Limb (tissue), 2 donors: Measurements from ENCODE around the gene STT3A.
"Not testable (repeated sequence)": the region's sequence is repeated elsewhere in the genome, so short reads cannot be mapped to it uniquely, and the experiment has no call there.

ENCODE experiments used
- DNase-seq, 2 donors: peaks; one replicate each; pipeline ENCODE4 v3.0.0-alpha.2; 2016; ENCODE audit errors: extremely low spot score in 2 of 2

Gene STT3A

DNA sequence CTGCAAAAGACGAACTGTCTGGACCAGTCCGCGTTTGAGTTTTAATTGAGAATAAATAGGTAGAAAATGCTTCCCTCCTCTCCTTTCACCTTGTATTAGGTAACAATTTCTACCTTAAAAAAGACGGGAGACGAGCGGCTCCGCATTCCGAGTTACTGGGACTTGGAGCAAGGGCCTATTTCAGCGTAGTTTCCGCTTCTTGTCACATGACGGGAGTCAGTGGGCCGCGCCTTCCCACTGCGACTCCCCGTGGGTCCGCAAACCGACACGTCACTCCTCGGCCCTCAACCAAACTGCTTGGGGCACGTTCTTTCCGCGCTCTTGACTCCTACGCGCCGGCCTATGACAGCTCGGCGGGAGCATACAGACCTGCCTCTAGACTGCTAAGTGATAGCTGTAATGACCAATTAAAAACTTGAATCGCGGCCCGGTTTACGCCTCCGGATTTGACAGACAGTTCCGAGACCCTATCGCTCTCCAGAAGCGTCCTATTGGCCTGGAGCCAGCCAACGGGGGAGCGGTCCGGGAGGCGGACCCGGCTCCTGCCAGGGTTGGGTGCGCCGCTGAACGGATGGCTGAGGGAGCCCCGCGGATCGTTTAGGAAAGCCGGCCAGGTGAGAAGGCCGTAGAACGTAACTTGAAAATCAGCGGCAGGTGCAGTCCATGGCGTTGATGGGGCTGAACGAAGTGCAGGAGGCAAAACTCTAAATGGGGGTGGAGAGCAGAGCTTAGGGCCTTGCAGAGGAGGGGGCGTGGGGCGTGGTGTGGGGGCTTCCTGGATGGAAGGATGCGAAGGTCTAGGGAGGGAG is at the start of gene STT3A:
STT3A (plus strand) TSS at position 548 of the 809 bp plus-strand sequence. CDS start 3,064 bp downstream, outside the sequence.
- peak; percentile 99 for DNase-seq

DNA sequence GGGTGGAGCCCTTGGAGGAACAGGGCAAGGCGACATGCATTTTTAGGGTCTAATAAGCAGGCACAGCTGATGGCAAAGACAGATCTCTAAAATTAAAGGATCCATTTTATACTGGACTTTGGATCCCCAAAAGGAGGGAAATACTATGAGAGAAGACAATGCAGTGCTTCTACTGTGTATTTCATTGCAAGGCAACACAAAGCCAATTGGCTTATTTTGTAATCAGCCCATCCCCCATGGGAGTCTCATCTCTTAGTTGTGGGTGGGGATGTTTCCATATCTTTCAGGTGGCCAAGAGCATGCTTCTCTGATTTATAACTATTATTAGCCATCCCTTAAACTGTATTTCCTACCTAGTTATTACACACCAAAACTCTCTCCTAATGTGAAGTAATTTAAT is 41.9 kb upstream of the STT3A start:
- DNase-seq, result no peak

DNA sequence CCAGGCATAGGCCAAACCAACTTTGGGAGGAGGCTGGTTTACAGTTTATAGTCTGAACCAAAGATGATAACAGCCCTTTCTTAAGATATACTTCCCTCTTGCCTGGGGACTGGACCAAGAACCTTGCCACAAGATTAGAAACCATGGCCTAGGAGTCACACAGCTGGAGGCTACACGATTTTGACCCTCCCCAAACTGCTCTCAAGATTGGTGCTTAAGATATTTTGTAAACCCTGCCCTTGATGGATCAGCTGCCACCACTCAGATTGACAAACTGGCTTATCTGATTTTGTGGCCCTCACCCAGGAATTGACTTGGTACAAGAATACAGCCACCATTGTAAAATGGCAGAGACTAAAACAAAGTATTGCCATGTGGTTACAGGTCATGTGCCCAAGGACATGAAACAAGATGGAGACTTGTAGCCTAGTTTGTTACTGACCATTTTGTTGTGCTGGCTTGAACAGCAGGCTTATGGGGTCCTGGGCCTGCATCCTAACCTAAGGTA is 40.8 kb upstream of the STT3A start:
- DNase-seq, result no peak

DNA sequence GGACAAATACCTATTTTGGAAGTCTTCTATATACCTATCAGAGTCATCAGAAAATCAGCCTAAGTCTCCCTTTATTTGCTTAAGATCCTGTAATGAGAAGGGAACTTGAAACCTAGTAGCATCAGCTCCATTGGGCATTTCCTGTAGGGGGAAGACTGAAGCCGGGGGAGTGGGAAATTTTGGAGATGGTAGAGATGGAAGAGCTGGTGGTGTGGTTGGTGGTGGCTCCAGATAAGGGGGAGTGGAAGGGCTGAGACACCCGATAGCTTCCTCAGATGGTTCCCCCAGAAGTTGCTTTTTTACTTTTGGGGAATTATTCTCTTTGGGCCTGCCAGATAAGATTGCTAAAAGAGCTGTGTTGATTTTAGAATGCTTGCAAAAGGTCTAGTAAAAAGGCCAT is 39.7 kb upstream of the STT3A start:
- DNase-seq, result no peak

DNA sequence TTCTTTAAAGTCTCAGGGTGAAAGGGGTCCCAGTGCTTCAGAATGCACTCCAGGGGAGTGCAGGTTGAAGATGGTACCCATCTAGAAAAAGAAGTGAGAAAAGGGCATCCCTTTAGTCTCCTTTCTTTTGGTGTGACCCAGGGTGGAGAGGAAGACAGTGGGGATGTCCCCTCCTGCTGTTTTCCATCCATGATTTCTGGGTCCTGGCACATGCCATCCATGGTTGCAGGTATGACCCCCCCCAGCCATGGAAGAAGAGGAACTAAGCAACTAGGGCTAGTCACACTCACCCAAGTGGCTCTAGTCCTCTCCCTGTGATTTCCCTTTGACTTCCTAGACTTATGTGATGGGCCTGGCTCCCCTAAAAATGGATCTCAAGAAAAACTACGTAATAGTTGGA is 39.3 kb upstream of the STT3A start:
- no peak for DNase-seq

DNA sequence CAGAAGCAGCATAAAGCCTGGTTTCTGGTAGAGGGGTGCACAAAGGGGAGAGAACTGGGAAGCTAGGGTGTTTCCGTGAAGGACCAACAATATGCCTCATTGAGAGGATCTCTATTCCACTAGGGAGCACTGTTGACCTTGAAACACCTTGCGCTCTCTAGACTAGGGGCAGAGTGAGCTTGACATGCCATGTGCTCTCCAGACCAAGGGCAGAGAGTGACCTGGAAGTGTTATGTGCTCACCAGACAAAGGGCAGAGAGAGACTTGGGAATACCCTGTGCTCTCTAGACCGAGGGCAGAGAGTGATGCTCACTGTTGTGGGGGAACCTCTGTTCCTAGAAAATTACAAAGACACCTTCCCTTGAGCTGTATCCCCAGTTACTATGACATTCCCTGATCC is 38.6 kb upstream of the STT3A start:
- DNase-seq, result no peak

DNA sequence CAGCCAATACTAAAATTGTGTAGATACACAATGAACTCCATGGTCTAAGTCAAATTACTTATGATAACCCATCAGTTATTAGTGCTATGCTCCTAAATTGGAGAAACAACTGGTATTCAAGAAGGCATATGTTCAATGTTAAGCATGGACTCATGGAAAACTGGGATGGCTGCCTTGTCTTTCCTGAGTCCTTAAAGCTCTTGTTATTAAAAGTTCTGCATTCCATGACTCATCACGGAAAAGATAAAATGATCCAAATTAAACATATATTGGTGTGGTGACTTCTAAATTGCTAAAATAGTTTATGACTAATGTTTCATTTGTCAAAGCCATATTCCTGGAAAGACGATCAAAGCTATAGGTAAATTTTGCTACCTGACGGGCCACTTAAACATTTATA is 32.8 kb upstream of the STT3A start:
- DNase-seq, result no peak

DNA sequence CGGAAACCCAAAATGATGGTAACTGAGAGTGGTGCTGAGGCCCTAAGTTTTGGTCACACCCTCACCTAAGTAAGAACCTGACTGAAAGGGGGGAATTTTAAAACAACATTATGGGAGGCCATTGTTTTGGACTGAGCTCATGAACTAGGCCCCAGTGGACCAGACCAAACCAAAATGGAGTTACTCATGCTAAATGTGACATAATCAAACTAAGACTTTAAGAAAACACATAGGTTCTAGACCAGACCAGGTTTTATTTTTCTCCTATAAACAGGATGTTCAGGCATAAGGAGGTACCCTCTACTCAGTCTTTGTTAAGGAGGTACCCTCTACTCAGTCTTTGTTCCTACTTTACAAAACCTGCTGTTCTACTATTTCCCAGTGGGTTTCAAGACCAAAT is 30.7 kb upstream of the STT3A start:
- no peak for DNase-seq

DNA sequence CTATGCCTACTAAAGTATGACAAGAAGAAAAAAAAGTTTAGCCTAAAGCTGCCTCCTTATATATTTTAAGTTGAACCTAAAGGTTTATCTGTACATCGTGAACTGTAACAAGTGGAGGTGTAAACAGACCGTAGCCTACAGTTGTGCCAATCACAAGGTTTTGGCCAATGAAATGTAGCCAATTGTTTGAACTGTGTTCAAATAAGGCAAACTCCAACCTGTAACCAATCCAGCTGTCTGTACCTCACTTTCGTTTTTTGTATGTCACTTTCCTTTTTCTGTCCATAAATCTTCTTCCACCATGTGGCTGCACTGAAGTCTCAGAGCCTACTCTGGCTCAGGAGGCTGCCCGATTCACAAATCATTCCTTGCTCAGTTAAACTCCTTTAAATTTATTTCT is 30.2 kb upstream of the STT3A start:
- no peak for DNase-seq

DNA sequence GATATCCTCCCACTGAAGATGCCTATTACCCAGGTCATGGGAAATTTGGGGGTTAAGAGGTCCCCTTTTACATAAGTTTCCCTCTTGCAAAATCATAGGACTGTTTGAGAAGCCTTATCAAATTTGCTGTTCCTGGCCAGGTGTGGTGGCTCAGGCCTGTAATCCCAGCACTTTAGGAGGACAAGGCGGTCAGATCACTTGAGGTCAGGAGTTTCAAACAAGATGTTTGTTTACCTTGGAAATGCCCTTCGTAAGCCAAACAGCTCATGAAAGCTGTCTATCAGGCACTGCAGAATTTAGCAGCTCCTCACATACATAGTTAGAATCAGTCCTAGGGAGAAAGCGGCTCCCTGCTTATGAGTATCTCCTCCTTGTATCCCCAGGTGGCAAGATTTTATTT is 28.3 kb upstream of the STT3A start:
- DNase-seq, result no peak

DNA sequence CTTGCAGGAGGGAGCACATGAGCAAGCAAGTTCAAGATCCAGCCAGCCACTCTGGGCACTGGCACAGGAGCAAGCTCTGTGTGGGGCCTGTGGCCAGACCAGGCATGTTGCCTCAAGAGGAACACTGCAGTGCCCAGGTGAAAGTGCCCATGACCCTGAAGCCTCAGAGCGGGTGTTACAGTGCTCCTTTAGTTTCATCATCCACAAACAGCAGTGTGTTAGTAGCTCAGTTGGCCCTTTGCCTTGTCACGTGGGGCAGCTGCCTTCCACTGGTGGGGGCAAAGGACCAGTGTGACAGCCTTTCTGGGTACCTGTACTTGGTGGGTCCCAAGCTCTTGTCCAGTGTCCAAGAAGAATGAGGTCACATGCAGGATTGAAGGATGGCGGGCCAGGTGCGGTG is 26.4 kb upstream of the STT3A start:
- no peak for DNase-seq

DNA sequence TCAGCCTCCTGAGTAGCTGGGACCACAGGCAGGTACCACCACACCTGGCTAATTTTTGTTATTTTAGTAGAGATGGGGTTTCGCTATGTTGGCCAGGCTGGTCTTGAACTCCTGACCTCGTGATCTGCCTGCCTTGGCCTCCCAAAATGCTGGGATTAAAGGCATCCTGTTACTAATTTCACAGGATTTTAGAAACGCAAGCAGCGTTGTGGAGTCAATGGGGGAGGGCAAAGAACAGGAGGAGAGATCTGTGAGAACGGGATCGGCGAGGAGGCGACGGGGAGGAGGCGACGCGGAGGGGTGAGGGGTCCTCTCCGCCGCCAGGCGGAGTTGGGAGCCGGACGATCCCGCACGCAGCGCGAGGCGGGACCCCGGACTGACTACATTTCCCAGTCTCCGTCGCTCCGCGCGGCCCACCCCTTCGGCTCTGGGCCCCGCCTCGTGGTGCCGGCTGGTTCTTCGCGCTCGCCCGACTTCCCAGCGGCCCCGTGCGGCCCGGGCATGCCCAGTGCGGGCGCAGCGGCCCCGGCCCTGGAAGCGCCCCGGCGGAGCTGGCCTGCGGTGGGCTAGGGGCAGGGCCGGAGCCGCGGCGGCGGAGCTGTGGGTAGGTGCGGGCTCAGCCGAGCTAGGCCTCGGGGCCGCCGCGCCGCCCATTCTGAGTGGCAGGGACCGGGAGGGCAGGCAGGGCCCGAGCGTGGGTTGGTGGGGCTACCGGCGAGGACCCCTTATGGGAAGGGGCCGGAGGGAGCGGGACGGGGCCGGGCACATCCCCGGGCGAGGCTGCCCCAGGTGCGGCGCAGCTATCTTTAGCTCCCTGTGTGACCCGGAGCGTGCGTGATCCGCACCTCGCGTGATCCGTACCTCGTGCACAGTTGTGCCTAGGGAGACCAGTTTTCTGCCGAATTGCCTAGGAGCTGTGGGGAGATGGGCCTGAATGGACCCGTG is 23.4 kb upstream of the STT3A start, which contains the start of gene EI24:
EI24 (plus strand) TSS at position 508 of the 945 bp plus-strand sequence. CDS start 3,051 bp downstream, outside the sequence.
- peak; percentile 92 to 94 for DNase-seq

DNA sequence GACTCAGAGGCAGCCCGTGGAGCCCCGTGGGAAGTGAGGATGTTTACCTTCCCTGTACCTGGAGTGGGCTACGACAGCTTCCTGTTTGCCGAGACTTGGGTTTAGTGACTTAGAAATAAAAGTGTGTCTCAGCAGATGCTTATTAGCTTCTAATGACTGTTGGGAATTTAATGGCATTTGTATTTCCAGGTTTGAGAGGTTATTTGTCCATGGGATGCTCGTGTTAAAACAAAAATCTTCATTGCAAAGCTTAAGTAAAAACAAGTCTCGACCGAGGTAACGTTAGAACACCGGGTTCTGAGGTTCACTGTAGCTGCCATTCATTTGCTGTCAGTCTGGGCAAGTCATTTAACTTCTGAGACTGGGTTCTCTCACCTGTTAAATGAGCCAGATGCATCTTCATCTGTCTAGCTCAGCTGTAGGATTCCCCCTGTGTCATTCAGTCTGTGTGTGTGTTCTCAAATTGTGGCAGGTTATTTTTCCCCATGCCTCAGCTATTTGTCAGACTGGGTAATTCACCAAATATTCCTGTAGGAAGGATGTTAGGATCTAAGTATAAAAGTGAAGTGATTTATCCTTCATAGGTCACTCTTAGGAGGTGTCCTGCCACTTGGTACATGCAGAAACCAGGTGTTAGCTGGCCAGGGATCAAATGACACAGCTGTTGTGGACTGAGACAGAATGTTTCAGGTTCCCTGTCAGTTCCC is 22.6 kb upstream of the STT3A start:
- no peak for DNase-seq

DNA sequence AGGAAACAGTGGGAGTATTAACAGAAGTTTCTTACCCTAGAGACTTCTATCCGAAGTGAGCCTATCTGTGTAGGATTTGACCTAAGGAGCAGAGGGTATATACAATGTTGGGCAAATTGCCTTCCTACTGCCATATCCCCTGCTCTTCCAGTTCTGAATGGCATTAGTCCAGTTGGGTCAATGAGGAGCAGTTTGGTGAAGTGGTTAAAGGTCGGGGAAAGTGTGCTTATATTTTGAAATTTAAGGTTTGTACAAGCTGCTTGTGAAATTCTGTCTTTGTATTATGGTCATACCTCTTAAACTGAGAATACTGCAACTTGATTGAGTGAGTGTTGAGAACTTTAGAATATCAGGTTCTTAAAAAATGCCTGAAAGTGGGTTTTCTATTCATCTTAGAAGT is 21.7 kb upstream of the STT3A start:
- no peak for DNase-seq

DNA sequence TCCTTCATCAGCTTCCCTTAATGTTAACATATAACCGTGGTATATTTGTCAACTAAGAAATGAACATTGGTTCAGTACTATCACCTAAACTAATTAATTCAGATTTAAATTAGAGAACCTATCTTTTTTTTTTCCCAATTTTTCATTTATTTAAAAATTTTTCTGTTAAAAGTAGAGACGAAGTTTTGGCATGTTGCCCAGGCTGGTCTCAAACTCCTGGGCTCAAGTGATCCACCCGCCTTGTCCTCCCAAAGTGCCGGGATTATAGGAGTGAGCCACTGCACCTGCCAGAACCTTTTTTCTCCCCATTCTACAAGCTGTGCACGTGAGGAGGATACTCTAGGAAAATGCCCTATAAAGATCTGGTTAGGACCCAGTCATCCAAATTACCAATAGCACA is 19.7 kb upstream of the STT3A start:
- no peak for DNase-seq

DNA sequence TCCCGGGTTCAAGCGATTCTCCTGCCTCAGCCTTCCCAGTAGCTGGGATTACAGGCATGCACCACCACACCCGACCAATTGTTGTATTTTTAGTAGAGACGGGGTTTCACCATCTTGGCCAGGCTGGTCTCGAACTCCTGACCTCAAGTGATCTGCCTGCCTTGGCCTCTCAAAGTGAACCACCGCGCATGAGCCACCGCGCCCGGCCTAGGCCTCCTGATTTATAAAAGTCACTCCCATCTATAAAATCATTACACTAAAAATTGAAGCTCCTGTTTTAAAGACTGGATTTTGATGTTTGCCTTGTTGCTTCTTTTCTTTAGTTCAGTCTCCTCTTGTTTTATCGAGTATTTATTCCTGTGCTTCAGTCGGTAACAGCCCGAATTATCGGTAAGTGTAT is 15.5 kb upstream of the STT3A start:
- not testable (repeated sequence) for DNase-seq

DNA sequence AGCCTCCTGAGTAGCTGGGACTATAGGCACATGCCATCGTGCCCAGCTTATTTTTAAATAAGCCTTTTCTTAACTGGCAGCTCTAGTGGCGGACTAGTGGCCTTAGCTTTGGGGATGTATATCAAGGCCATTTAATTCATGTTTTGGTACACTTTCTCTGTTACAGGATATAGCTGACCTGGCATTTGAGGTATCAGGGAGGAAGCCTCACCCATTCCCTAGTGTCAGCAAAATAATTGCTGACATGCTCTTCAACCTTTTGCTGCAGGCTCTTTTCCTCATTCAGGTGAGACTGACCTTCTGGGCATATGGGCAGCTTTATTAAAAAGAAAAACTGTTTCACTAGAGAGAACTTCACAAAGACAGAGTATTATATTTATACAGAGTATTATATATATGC is 13.9 kb upstream of the STT3A start:
- DNase-seq, result no peak

DNA sequence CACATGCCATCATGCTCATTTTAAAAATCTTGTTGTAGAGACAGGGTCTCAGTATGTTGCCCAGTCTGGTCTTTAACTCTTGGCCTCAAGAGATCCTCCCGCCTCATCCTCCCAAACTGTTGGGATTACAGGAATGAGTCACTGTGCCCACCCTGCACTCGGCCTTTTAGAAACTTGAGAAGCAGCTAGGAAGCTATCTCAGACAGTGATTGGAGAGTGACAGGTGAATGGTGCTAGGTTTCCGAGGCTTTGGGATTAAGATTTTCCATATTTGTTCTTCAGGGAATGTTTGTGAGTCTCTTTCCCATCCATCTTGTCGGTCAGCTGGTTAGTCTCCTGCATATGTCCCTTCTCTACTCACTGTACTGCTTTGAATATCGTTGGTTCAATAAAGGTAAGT is 12.8 kb upstream of the STT3A start:
- DNase-seq, result no peak

DNA sequence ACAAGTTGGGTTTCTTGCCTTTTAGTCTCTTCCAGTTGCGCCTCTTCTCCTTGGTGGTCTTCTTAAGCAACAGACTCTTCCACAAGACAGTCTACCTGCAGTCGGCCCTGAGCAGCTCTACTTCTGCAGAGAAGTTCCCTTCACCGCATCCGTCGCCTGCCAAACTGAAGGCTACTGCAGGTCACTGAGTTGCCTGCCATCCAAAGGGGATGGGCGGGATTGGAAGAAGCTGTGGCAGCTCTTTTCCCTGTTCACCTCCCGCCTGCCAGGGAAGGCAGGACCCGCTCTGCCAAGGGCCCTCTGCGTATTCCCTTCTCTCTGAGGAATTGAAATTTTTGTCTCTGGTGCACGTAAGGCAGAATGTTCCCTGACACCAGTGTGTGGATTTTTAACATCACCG is 9.2 kb upstream of the STT3A start:
- DNase-seq, result no peak

DNA sequence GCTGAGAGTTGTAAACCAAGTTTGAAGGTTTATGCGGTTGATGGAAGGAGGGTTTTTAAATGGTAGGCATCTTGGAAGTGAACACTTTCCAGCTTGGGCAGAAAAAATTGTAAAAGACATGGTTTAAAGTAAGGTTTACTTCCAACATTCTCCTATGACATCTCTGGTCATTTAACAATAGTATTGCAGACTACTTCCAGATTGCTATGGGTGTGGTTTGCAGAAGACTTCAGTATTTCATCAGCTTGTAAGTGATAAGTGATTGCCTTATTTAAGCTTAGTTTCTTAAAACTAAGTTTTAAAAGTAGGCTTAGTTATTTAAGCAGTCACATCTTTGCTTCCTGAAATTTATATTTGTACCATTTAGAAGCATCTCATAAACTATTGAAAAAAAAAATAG is 7.2 kb upstream of the STT3A start:
- DNase-seq, result no peak

DNA sequence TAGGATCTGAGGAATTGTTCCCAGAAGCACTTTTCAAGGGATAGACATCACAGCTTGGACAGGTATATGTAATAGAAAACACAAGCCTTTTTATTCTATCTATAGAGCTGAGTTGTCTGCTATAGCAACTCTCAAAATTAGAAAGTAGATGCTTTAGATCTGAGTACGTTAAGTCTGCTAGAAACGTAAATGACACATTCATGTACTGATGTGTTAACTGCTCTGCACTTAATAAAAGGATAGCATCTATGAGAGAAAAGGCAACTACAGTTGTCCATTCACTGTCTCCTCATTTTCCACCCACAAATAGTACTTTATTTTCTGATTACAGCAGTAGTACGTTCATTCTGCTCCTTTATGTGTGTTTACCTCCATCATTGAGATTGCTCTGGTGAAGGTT is 6.0 kb upstream of the STT3A start:
- no peak for DNase-seq

DNA sequence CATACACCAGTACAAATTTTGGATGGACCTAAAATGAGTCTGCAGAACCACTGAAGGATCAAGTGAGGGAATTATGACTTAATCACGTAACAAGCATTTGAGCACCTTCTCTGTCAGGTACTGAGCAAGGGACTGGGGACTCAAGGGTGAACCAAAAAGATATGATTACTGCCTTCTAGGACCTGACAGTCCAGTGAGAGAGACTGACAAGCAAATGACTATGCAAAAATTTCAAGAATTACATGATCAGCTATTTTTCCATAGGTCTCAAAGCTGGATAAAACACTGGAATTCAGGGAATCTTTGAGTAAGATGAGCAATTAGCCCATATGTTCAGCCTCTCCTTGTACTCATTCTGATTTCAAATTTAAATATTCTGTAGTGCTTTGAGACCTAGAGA is 5.2 kb upstream of the STT3A start:
- no peak for DNase-seq
